Psoas muscle (tissue), 8 donors: ENCODE measurements around the gene OTOP3. TPM values are rescaled to one million over a fixed set of nuclear protein-coding genes. Genes with fewer than 3 reads are reported as not detected.

ENCODE experiments used
- ATAC-seq, 4 donors: fragments of 200-7000 bp; cut with Tn5 transposase; one replicate each; pipeline ENCODE4 v1.9.1; 2020; ENCODE audit warnings: moderate library complexity in 3 of 4, mild to moderate bottlenecking in 2 of 4
- DNase-seq, 2 donors: peaks; one replicate each; pipeline ENCODE4 v3.0.0-alpha.2; 2020
- H3K27ac ChIP-seq: fragments of 200-600 bp; one replicate; pipeline ENCODE4 v1.8.0; 2022
- H3K27me3 ChIP-seq, 3 donors: fragments of 200-600 bp in 1 of 3; one replicate each; pipeline versions ENCODE4 v1.6.1 to v1.8.0; 2013 to 2022; ENCODE audit warnings: low read length in 2 of 3, mild to moderate bottlenecking in 2 of 3, moderate library complexity in 1 of 3; ENCODE audit not compliant: insufficient read depth in 3 of 3
- H3K36me3 ChIP-seq, 2 donors: fragments of 200-600 bp in 1 of 2; one replicate each; pipeline versions ENCODE4 v1.6.1 to v1.8.0; 2013 to 2022; ENCODE audit warnings: low read depth in 1 of 2, mild to moderate bottlenecking in 1 of 2, moderate library complexity in 1 of 2; ENCODE audit not compliant: insufficient read depth in 1 of 2
- H3K4me1 ChIP-seq: fragments of 200-600 bp; one replicate; pipeline ENCODE4 v1.8.0; 2022
- H3K4me3 ChIP-seq: fragments of 200-600 bp; one replicate; pipeline ENCODE4 v1.8.0; 2022; ENCODE audit warnings: mild to moderate bottlenecking
- H3K9me3 ChIP-seq: fragments of 200-600 bp; one replicate; pipeline ENCODE4 v1.8.0; 2022
- WGBS, 3 donors: extraction: QIAGEN DNeasy Blood & Tissue Kit; methylation state at CpG; one replicate each; pipeline versions ENCODE4 v1.1.6 to v1.1.7; 2013; 5-methylcytosine and 5-hydroxymethylcytosine counted together
- intact Hi-C, 2 donors: fragments of 100-400 bp; cut with DNase I; formaldehyde crosslinking; loops; one replicate each; pipeline versions ENCODE4 v1.11.0 to v1.14.2; 2022
- polyA plus RNA-seq, 3 donors: library from polyadenylated mRNA; stranded (reverse); fragments of 200-250 nt; gene quantifications; one replicate each; pipeline ENCODE4 v1.2.3, GENCODE V29; 2013
- total RNA-seq, 4 donors: library from RNA; stranded (reverse); fragmentation: NEBNext Ultra II Directional in 2 of 4; extraction: Animal tissue kit (Norgen Biotek cat#: 25700) in 2 of 4; gene quantifications; one replicate each; pipeline versions ENCODE4 v1.2.1 to v1.2.4, GENCODE V29; 2021 to 2023
- TF ChIP-seq, protein P1 (sequence below): fragments of 200-600 bp; IDR thresholded peaks from one replicate; pipeline ENCODE4 v1.8.0; 2022; ENCODE audit warnings: antibody characterized with exemption
- donor health status: healthy with polysubstance abuse.
- donor health status: DM: no; HTN: no; CAD: no; lungs with moderate emphysema.
- donor health status: Bipolar disorder and iron deficiency.
- donor health status: healthy.
- donor health status: DM: yes; HTN: yes; CAD: no.
- donor health status: DM: no; HTN: no; CAD: no.
- donor health status: DM: no; HTN: no; CAD: no.
- donor health status: DM: yes; HTN: yes; CAD: no.

The OTOP3 gene
- total and polyA plus RNA-seq, 7 donors = 0.04 TPM; not detected in 6

DNA sequence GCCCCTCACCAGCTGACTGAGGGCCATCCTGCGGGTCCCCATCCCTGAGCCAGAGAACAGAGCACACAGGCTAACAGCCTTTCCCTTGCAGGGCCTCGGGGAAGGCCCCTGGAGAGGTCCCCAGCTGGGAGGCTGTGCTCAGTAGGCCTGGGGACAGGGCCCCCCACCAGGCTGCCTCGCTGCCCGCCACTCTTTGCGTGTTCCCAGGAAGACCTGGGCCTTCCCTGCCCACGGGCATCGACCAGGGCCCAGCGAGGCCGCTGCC is 36.1 kb downstream of the OTOP3 start:
- WGBS, 3 donors = 22 to 43% (median 23%) methylated on average over 8 to 9 of the region's 9 CpGs
- intact Hi-C loops = no loop called here
- Histone ChIP-seq H3K9me3 (no peaks in the 10 kb centered on the region), H3K4me3 (peak overlapping the region; percentile 68), H3K27ac (no peak overlapping the region), H3K36me3 (no peaks in the 10 kb centered on the region), H3K4me1 (no peaks in the 10 kb centered on the region), H3K27me3 (peaks cover 0 to 36% (median 9%) of the 10 kb centered on the region in 3 donors)
- ATAC-seq = peak in 1 of 4 donors; percentile 28
- DNase-seq = no peak
- TF ChIP-seq, protein P1, sequence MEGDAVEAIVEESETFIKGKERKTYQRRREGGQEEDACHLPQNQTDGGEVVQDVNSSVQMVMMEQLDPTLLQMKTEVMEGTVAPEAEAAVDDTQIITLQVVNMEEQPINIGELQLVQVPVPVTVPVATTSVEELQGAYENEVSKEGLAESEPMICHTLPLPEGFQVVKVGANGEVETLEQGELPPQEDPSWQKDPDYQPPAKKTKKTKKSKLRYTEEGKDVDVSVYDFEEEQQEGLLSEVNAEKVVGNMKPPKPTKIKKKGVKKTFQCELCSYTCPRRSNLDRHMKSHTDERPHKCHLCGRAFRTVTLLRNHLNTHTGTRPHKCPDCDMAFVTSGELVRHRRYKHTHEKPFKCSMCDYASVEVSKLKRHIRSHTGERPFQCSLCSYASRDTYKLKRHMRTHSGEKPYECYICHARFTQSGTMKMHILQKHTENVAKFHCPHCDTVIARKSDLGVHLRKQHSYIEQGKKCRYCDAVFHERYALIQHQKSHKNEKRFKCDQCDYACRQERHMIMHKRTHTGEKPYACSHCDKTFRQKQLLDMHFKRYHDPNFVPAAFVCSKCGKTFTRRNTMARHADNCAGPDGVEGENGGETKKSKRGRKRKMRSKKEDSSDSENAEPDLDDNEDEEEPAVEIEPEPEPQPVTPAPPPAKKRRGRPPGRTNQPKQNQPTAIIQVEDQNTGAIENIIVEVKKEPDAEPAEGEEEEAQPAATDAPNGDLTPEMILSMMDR = no peak

DNA sequence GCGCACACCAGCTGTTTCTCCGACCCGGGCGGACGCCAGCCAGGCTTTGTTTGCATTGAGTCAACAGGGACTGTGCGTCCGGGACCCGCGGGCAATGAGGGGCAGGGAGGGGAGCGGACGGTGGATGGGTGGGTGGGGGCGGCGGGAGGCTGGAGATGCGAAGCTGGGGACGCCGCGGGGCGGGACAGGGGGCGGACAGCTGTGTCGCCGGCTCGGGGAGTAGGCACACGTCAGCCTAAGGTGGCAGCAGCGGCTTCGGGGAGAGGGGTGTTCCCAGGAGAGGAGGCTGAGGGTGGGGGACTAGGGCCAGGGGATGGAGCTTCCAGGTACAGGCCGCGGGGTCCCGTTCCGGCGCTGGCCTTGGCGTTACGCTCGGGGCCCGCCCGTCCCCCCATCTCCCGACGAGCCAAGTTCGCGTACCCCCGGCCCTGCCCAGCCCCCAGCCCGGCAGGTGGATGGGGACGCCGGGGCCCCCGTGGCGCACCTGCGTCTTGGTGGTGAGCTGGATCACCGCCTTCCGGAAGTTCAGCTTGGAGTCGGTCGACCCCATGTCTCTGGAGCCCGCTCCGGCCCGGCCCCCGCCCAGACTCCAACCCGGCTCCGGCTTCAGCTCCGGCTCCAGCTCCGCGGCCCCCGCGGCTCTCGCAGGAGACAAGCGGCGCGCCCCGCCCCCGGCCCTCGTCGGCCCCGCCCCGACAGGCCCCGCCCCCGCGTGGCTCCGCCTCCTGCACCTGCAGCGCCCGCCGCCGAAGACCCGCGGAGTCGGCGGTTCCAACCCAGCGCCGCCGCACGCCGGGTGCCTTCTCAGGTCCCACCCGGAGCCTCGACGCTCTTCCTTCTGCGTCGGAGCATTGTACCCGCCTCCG is 36.6 kb downstream of the OTOP3 start, which contains the start of gene HID1:
Gene HID1, minus strand, starts transcription at position 653 of the 866 bp plus-strand sequence. Its CDS starts 103 bp downstream, at position 550.
- TF ChIP-seq, protein P1 = no peak
- Histone ChIP-seq H3K4me3 (peak within 1 kb of the TSS; percentile 68), H3K9me3 (no peaks in the 10 kb centered on the region), H3K4me1 (no peaks in the 10 kb centered on the region), H3K27me3 (peaks cover 0 to 36% (median 9%) of the 10 kb centered on the region in 3 donors), H3K27ac (no peak within 1 kb of the TSS), H3K36me3 (no peaks in the 10 kb centered on the region)
- peak; percentile 61 to 68 for DNase-seq
- ATAC-seq = peak; percentile 63 to 84 (median 72)
- WGBS, 3 donors = 1 to 4% (median 2%) methylated on average over 43 to 95 of the region's 95 CpGs
- intact Hi-C loops = no loop called here

DNA sequence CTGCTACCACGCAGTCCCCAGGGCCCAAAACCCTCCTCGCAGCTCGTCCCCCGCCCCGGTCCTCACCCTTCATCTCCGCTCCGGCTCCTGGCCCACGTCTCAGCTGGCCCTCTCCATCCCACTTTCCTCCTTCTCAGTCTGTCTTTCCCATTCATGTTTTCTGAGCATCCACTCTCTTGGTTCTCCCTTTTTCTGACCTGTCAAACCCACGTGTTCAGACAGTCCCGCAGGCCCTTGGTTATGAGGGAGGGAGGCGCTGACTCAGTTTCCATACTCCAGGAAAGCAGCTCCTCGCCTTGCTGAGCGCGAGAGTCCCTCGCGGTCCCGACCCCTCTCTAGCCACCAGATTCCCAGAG is 37.3 kb downstream of the OTOP3 start:
- intact Hi-C loops = no loop called here

DNA sequence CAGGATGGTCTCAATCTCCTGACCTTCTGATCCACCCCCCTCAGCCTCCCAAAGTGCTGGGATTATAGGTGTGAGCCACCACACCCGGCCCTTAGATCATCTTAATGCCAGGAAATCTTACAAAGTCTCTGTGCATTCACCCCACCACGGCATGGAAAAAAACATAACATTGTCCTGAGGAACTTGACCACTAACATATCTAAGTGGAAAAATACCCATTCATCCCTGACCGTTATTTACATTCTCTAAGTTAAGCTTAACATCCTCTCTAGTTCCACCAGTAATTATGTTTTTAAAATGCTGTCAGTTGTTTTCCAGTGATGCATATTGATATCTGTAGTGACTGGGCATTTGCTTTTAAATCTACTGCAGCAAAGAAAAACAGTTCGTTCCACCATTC is 40.2 kb downstream of the OTOP3 start:
- WGBS, 3 donors = 79 to 82% (median 81%) methylated on average over 4 of the region's 4 CpGs
- no peak overlapping the region for H3K4me3 ChIP-seq
- TF ChIP-seq, protein P1 = no peak
- H3K27ac ChIP-seq = no peak overlapping the region
- DNase-seq (no peak), ATAC-seq (no peak)
- peaks cover 0 to 54% (median 9%) of the 10 kb centered on the region in 3 donors for H3K27me3 ChIP-seq
- intact Hi-C loops = no loop called here
- no peaks in the 10 kb centered on the region for H3K4me1 ChIP-seq
- no peaks in the 10 kb centered on the region for H3K36me3 ChIP-seq
- no peaks in the 10 kb centered on the region for H3K9me3 ChIP-seq

More for the DNA sequence above, 37.3 kb downstream of the OTOP3 start:
- DNase-seq (no peak), ATAC-seq (peak in 1 of 4 donors; percentile 32)
- H3K9me3 ChIP-seq = no peaks in the 10 kb centered on the region
- 9 to 12% (median 10%) methylated on average over 17 of the region's 17 CpGs for WGBS, 3 donors
- peak overlapping the region; percentile 68 for H3K4me3 ChIP-seq
- H3K36me3 ChIP-seq = no peaks in the 10 kb centered on the region
- no peaks in the 10 kb centered on the region for H3K4me1 ChIP-seq
- H3K27ac ChIP-seq = no peak overlapping the region
- TF ChIP-seq, protein P1 = no peak
- H3K27me3 ChIP-seq = peaks cover 0 to 41% (median 9%) of the 10 kb centered on the region in 3 donors
